ENCODE data around the gene FMR1NB. TPM values are rescaled to one million over a fixed set of nuclear protein-coding genes. Genes with fewer than 3 reads are reported as not detected.

FMR1NB gene, protein sequence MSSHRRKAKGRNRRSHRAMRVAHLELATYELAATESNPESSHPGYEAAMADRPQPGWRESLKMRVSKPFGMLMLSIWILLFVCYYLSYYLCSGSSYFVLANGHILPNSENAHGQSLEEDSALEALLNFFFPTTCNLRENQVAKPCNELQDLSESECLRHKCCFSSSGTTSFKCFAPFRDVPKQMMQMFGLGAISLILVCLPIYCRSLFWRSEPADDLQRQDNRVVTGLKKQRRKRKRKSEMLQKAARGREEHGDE
- not detected for total RNA-seq

DNA sequence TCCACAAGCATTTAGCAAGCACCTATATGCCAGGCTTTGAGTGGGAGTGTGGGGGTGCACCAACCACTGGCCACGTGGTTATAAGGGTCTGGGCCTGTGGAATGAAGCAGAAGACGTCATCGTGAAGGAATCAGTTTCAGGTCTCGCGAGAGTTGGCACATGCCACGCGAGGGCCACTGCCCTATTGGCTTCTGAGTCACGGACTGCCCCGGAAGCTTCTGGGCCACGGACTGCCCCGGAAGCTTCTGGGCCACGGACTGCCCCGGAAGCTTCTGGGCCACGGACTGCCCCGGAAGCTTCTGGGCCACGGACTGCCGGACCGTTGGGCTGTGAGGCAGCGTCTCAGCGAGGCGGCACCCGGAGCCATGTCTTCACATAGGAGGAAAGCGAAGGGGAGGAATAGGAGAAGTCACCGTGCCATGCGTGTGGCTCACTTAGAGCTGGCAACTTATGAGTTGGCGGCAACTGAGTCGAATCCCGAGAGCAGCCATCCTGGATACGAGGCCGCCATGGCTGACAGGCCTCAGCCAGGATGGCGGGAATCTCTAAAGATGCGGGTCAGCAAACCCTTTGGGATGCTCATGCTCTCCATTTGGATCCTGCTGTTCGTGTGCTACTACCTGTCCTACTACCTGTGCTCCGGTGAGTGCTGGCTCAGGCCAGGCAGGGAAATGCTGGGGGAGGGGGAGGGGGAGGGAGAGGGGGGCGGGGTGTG is at the start of gene FMR1NB:
Gene FMR1NB (plus strand): TSS at position 300 of the 715 bp plus-strand sequence. CDS start 66 bp downstream, at position 366.
- ATAC-seq (ENCODE audit: low FRiP score) (no peak), DNase-seq (ENCODE audit: low spot score) (no peak)
- TF ChIP-seq CTCF (IDR thresholded peaks at IDR 0.05) = no peak

DNA sequence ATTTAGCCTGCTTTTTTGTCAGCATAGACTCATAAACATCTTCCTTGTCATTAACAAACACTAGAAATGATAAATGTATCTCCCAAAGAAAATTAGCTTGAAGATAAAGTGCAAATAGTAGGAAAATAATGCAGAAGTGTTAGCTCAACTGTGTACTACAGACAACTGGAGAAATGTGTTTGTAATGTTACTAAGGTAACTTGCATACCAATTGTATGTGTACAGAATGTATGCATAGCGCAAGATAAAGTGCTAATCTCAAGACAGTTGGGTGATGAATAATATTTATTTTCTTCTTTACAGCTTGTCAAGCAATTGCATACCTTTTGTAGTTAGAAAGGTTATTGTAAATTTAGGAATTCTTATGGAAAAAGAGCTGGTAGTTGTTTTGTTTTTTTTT is 47.3 kb upstream of the FMR1NB start:
- ATAC-seq (ENCODE audit: low FRiP score) (no peak), DNase-seq (ENCODE audit: low spot score) (no peak)
- no peak for TF ChIP-seq CTCF (IDR thresholded peaks at IDR 0.05)

DNA sequence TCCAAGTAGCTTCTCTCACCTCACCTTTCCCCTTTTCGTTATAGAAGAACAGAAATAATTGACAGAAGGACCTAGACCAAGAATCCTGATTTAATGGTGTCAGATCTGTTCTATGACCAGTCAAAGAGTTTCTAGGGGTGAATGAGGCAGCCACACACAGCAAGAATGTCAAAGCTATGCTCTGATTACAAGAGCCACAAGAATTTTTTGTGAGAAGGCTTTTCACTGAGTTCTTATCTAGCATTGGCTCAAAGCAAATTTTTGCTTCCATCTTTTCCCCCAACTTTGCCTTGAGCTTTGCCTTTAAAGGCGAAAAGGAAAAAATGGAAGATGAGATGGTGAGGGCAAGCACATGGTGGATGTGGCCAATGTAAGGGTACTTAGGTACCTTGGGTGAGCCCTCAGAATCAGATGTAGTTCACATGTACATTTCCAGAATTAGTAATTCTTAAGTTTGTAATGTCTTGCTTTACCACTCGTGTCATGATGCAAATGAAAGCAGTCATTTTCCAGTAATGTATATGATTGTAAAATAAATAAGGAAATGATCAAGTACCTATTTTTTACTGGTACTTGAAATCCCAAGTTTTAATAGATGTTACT is 45.9 kb upstream of the FMR1NB start:
- ATAC-seq (ENCODE audit: low FRiP score) (no peak), DNase-seq (ENCODE audit: low spot score) (no peak)
- no peak for TF ChIP-seq CTCF (IDR thresholded peaks at IDR 0.05)

GRCh38 chrX:147945286-147945685 is 35.9 kb upstream of the FMR1NB start:
- ATAC-seq (ENCODE audit: low FRiP score) = no peak
- no peak for TF ChIP-seq CTCF (IDR thresholded peaks at IDR 0.05)
- DNase-seq (ENCODE audit: low spot score) = no peak

DNA sequence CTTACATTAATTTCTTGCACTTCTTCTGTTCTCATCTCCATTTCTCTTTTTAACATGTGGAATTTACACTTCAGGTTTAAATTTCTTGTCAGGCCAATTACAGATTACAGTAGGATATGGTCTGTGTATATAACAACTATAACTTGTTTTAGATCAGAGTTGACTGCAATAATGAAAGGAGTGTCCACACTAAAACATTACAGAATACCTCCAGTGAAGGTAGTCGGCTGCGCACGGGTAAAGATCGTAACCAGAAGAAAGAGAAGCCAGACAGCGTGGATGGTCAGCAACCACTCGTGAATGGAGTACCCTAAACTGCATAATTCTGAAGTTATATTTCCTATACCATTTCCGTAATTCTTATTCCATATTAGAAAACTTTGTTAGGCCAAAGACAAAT is 32.6 kb upstream of the FMR1NB start:
- no peak for DNase-seq (ENCODE audit: low spot score)
- no peak for TF ChIP-seq CTCF (IDR thresholded peaks at IDR 0.05)
- ATAC-seq (ENCODE audit: low FRiP score) = no peak

DNA sequence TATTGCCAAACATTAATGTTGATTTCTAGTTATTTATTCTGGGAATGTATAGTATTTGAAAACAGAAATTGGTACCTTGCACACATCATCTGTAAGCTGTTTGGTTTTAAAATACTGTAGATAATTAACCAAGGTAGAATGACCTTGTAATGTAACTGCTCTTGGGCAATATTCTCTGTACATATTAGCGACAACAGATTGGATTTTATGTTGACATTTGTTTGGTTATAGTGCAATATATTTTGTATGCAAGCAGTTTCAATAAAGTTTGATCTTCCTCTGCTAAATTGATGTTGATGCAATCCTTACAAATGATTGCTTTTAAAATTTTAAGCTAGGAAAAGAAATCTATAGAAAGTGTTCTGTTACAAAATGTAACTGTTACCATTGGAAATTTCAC is 30.8 kb upstream of the FMR1NB start:
- ATAC-seq (ENCODE audit: low FRiP score) (no peak), DNase-seq (ENCODE audit: low spot score) (no peak)
- no peak for TF ChIP-seq CTCF (IDR thresholded peaks at IDR 0.05)

Measured in omental fat pad (tissue), 4 donors.